ENCODE results near the gene ELMO1. TPM values are rescaled to one million over a fixed set of nuclear protein-coding genes. Genes with fewer than 3 reads are reported as not detected.

The ELMO1 gene
- total RNA-seq, 1 donor from 2014 or later, result 21.2 TPM

GRCh38 chr7:37236906-37237305 is 211.8 kb downstream of the ELMO1 start:
- ATAC-seq, result no peak
- DNase-seq (ENCODE audit: low spot score), result no peak

- no peak for DNase-seq (ENCODE audit: low spot score)
These were observed 212.9 kb downstream of the ELMO1 start for GRCh38 chr7:37235813-37236212.

GRCh38 chr7:37234928-37235327 is 213.7 kb downstream of the ELMO1 start:
- DNase-seq (ENCODE audit: low spot score), result no peak
- ATAC-seq, result peak; percentile 62

More at GRCh38 chr7:37235813-37236212, 212.9 kb downstream of the ELMO1 start:
- no peak for ATAC-seq

- DNase-seq (ENCODE audit: low spot score) (no peak), ATAC-seq (no peak)
These were observed 214.3 kb downstream of the ELMO1 start for GRCh38 chr7:37234334-37234733.

- ATAC-seq, result no peak
- no peak for DNase-seq (ENCODE audit: low spot score)
These were observed 217.1 kb downstream of the ELMO1 start for GRCh38 chr7:37231613-37232012.

- ATAC-seq, result peak; percentile 39
- no peak for DNase-seq (ENCODE audit: low spot score)
These were observed 218.4 kb downstream of the ELMO1 start for GRCh38 chr7:37230221-37230620.

GRCh38 chr7:37229381-37229780 is 219.3 kb downstream of the ELMO1 start:
- DNase-seq (ENCODE audit: low spot score) (no peak), ATAC-seq (no peak)

GRCh38 chr7:37225285-37225969 is 223.2 kb downstream of the ELMO1 start:
- DNase-seq (ENCODE audit: low spot score), result no peak
- ATAC-seq, result no peak

- no peak for DNase-seq (ENCODE audit: low spot score)
- ATAC-seq, result no peak
These were observed 223.9 kb downstream of the ELMO1 start for GRCh38 chr7:37224746-37225145.

GRCh38 chr7:37220664-37221063 is 228.0 kb downstream of the ELMO1 start:
- ATAC-seq, result no peak
- DNase-seq (ENCODE audit: low spot score), result no peak

- ATAC-seq, result peak; percentile 22
- DNase-seq (ENCODE audit: low spot score), result no peak
These were observed 229.7 kb downstream of the ELMO1 start for GRCh38 chr7:37218956-37219355.

- DNase-seq (ENCODE audit: low spot score) (no peak), ATAC-seq (no peak)
These were observed 231.7 kb downstream of the ELMO1 start for GRCh38 chr7:37216923-37217322.

GRCh38 chr7:37216156-37216852 is 232.4 kb downstream of the ELMO1 start:
- DNase-seq (ENCODE audit: low spot score) (no peak), ATAC-seq (no peak)

- no peak for DNase-seq (ENCODE audit: low spot score)
- no peak for ATAC-seq
These were observed 233.3 kb downstream of the ELMO1 start for GRCh38 chr7:37215290-37215923.

- ATAC-seq (no peak), DNase-seq (ENCODE audit: low spot score) (no peak)
These were observed 236.1 kb downstream of the ELMO1 start for GRCh38 chr7:37212556-37212955.

- ATAC-seq (no peak), DNase-seq (ENCODE audit: low spot score) (no peak)
These were observed 236.6 kb downstream of the ELMO1 start for GRCh38 chr7:37212051-37212450.

GRCh38 chr7:37211097-37211880 is 237.4 kb downstream of the ELMO1 start:
- ATAC-seq (no peak), DNase-seq (ENCODE audit: low spot score) (no peak)

- DNase-seq (ENCODE audit: low spot score), result no peak
- ATAC-seq, result no peak
These were observed 239.5 kb downstream of the ELMO1 start for GRCh38 chr7:37209195-37209594.

- DNase-seq (ENCODE audit: low spot score) (peak; percentile 79), ATAC-seq (peak; percentile 94)
These were observed 240.1 kb downstream of the ELMO1 start for GRCh38 chr7:37208528-37208927.

- ATAC-seq, result no peak
- no peak for DNase-seq (ENCODE audit: low spot score)
These were observed 242.5 kb downstream of the ELMO1 start for GRCh38 chr7:37206192-37206591.

GRCh38 chr7:37205451-37205850 is 243.2 kb downstream of the ELMO1 start:
- ATAC-seq (no peak), DNase-seq (ENCODE audit: low spot score) (no peak)

All from left lobe of liver (tissue), 2 donors.